ENCODE data around the gene OR2B2.
A peak's percentile ranks its signal among the peaks of the same experiment; 100 is the strongest.

Gene OR2B2

GRCh38 chr6:27893836-27894807, 18.1 kb downstream of the OR2B2 start:
- DNase-seq (ENCODE audit: low read depth in 3 of 3, low spot score in 1 of 3) = peak in 2 of 3 donors; percentile 42 to 44

- peak; percentile 58 to 80 (median 70) for DNase-seq (ENCODE audit: low read depth in 3 of 3, low spot score in 1 of 3)
Measured at GRCh38 chr6:27893059-27893835, 18.9 kb downstream of the OR2B2 start.

GRCh38 chr6:27892649-27893058, 19.5 kb downstream of the OR2B2 start:
- no peak for DNase-seq (ENCODE audit: low read depth in 3 of 3, low spot score in 1 of 3)

- DNase-seq (ENCODE audit: low read depth in 3 of 3, low spot score in 1 of 3) = no peak
Measured at GRCh38 chr6:27891320-27891875, 20.8 kb downstream of the OR2B2 start.

- DNase-seq (ENCODE audit: low read depth in 3 of 3, low spot score in 1 of 3) = peak in 1 of 3 donors; percentile 42
Measured at GRCh38 chr6:27890445-27891319, 21.5 kb downstream of the OR2B2 start.

GRCh38 chr6:27889628-27890444, 22.4 kb downstream of the OR2B2 start:
- no peak for DNase-seq (ENCODE audit: low read depth in 3 of 3, low spot score in 1 of 3)

GRCh38 chr6:27889275-27889627, 22.9 kb downstream of the OR2B2 start:
- DNase-seq (ENCODE audit: low read depth in 3 of 3, low spot score in 1 of 3) = no peak

GRCh38 chr6:27888566-27888965, 23.6 kb downstream of the OR2B2 start:
- no peak for DNase-seq (ENCODE audit: low read depth in 3 of 3, low spot score in 1 of 3)

- DNase-seq (ENCODE audit: low read depth in 3 of 3, low spot score in 1 of 3) = no peak
Measured at GRCh38 chr6:27886073-27886472, 26.1 kb downstream of the OR2B2 start.

GRCh38 chr6:27883136-27883535, 29.1 kb downstream of the OR2B2 start:
- DNase-seq (ENCODE audit: low read depth in 3 of 3, low spot score in 1 of 3) = no peak

GRCh38 chr6:27882624-27883023, 29.6 kb downstream of the OR2B2 start:
- DNase-seq (ENCODE audit: low read depth in 3 of 3, low spot score in 1 of 3) = no peak

GRCh38 chr6:27879837-27880236, 32.4 kb downstream of the OR2B2 start:
- no peak for DNase-seq (ENCODE audit: low read depth in 3 of 3, low spot score in 1 of 3)

GRCh38 chr6:27874016-27874415, 38.2 kb downstream of the OR2B2 start:
- DNase-seq (ENCODE audit: low read depth in 3 of 3, low spot score in 1 of 3) = no peak

GRCh38 chr6:27873021-27873940, 38.9 kb downstream of the OR2B2 start:
- no peak for DNase-seq (ENCODE audit: low read depth in 3 of 3, low spot score in 1 of 3)

- no peak for DNase-seq (ENCODE audit: low read depth in 3 of 3, low spot score in 1 of 3)
Measured at GRCh38 chr6:27872642-27873020, 39.6 kb downstream of the OR2B2 start.

GRCh38 chr6:27871924-27872638, 40.1 kb downstream of the OR2B2 start:
- DNase-seq (ENCODE audit: low read depth in 3 of 3, low spot score in 1 of 3) = peak in 2 of 3 donors; percentile 78

GRCh38 chr6:27870291-27870870, 41.8 kb downstream of the OR2B2 start:
- no peak for DNase-seq (ENCODE audit: low read depth in 3 of 3, low spot score in 1 of 3)

GRCh38 chr6:27868311-27868710, 43.9 kb downstream of the OR2B2 start:
- no peak for DNase-seq (ENCODE audit: low read depth in 3 of 3, low spot score in 1 of 3)
